Lower leg skin (tissue), 3 donors: Measurements from ENCODE around the gene PASK.

Experiments used
- CTCF ChIP-seq, 3 donors: fragments of 450-650 bp; IDR thresholded peaks; one replicate each; pipeline ENCODE4 v1.5.1; 2016; ENCODE audit warnings: antibody characterized with exemption in 3 of 3, mild to moderate bottlenecking in 3 of 3, moderate library complexity in 2 of 3
- POLR2A ChIP-seq, 2 donors: fragments of 450-650 bp; IDR thresholded peaks; one replicate each; pipeline ENCODE4 v1.6.1; 2016 to 2017; ENCODE audit warnings: antibody characterized with exemption in 2 of 2, mild to moderate bottlenecking in 1 of 2, moderate library complexity in 1 of 2

- TF ChIP-seq CTCF (IDR thresholded peaks at IDR 0.05) (no peak), POLR2A (IDR thresholded peaks at IDR 0.05) (no peak)
Measured at GRCh38 chr2:241146286-241146685, 3.0 kb downstream of the PASK start.
